ENCODE results near the gene LTC4S.

LTC4S gene

DNA sequence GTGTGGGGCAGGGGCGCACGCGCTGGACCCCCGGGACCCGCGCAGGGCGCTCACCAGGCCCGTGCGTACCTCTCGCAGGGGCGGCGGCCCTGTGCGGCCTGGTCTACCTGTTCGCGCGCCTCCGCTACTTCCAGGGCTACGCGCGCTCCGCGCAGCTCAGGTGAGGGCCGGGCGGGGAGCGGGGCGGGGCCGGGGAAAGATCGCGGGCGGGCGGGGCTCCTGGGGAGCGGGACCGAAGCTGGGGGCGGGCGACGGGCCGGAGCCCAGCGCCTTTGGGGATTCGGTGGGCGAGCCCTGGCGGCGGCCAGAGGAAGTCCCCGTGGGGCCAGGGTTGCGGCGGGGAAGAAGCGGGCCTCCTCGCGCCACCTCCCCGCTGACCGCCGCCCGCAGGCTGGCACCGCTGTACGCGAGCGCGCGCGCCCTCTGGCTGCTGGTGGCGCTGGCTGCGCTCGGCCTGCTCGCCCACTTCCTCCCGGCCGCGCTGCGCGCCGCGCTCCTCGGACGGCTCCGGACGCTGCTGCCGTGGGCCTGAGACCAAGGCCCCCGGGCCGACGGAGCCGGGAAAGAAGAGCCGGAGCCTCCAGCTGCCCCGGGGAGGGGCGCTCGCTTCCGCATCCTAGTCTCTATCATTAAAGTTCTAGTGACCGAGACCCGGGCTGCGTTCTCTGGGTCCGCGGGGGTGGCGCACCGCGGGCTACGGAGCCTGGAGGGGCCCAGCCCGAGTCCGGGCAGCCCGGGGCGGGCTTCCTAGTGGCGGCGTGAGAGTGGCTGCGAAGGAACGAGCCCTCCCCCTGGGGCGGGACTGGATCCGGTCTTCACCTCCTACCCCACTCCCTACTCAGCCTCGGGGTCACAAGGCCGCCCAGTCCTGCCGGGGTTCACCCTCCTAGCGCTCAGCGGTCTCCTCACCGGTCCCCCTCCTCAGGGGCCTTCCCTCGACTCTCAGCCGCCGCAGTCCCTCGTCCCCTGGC, 2.4 kb downstream of the LTC4S start:
- DNase-seq, result peak; percentile 71

DNA sequence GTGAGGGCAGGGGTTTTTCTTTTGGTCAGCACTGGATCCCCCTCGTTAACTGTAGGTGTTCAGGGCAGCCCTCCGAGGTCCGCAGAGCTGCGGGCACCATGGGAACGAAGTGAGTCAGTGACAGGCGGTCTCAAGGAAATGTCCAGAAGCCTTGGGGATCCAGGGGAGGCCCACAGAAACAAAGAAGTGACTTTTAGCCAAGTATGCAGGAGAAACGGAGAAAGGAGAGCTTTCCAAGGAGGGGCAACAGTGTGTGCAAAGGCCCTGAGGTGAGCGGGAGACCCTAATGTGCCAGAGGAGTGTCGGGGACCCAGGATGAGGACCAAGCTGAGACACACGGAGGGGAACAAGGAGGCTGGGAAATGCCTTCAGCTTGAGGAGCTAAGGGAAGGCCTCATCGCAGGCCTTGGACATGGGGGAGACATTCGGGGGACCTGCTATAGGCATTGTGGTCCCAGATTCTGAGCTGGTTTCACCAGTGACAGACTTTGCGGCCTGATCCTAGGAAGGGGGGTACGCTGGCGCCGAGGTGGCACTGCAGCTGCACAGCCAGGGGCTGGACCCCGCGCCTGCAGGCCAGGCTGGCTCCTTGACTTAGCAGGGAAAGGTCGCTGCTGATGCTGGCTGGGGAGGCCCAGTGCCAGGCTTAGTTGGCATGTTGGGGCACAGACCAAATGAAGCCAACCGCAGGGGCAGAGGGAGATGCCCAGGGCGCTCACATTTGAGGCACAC, 3.3 kb downstream of the LTC4S start:
- no peak for DNase-seq

DNA sequence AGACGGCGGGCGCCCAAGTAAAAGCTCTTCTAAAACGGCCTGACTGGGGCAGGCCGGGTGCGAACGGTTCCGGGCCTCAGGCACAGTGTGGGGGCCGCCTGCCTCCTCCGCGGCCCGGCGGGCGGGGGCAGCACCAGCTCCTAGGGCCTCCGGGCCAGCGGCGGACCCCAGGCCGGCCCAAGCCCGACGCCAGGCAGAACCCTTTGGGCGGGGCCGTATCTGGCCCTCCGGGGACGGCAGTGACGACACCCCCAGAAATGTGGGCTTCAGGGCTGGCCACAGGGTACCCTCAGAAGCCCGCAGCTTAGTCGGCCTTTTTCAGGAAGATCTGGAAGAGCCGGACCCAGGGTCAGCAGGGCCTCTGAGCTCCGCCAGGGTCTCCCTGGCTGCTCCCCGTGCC, 4.0 kb downstream of the LTC4S start:
- DNase-seq, result no peak

DNA sequence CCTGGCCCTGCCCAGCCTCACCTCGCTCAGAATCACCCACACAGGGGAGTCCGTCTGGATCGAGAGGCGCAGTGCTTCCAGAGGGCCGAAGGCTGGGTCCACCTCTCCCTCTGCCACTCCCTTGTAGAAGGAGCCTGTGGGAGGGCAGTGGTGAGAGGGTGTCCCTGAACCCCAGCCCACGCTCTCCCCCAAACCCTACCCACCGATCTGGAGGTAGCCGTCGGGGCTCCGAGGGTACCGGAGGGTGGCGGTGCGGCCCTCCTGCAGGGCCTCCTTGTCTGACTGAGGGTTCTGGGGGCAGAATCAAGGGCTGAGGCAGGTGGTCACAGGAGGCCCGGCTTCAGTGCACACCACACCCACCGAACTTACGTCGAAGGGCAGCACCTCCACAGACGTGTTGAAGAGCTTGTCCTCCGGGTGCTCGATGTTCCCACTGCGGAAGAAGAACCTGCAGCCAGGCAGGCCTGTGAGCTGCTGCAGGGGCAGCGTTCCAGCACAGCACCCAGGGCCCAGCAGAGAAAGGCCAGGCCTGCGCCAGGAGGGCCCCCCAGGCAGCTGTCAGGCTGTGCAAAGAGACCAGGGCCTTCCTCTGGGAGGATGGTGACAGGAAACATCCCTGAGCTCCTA, 4.5 kb downstream of the LTC4S start:
- DNase-seq, result no peak

DNA sequence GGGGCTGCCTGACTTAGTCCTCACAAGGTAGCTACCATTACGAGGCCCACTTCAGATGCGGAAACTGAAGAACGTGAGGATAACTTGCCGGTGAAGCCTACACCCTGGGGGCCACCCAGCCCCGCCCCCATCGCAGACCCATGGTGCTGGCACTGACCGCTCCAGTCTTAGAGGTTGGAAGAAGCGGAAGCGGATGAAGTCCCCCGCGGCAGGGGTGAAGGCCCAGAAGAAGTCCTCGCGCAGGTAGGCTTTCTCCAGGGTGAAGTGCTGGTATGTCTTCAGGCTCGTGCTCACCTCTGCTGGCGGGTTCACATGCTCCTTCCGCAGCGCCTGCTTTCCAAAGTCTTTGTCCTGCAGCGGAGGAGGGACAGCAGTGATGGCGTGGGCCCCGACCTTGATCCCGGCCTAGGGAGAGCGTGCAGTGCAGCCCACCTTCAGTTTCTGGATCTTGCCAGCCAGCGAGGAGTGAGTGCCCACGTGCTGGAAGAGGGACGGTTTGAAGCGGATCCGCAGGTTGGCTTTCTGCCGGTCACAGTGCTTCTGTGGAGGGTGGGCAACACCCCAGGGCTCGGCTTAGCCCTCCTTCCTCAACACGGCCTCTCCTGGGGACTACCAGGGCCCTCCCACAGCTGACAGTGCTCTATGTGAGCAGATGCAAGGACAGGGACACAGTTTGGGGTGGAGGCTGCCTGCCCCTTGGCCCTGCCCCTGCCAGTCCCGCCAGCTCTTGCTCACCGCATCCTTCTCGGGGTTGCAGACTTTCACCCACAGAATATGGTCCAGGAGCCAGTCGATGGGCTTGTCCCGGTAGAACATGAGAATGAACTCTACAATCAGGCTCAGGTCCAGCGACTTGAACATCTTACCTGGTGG, 5.2 kb downstream of the LTC4S start:
- no peak for DNase-seq

DNA sequence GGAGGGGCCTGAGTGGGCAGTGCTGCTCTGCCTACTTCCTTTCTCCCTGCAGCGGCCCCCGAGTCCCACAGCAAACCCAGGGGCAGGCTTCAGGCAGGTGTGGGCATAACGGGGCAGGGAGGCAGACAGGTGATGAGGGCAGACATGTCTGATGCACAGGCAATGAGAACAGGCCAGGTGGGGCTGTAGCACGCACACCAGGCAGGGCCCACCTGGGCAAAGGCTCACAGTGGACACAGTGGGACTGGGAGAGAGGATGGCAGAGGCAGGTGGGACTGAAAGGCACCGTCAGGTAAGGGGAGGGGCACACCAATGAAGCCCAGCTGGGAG, 5.8 kb downstream of the LTC4S start:
- DNase-seq, result no peak

DNA sequence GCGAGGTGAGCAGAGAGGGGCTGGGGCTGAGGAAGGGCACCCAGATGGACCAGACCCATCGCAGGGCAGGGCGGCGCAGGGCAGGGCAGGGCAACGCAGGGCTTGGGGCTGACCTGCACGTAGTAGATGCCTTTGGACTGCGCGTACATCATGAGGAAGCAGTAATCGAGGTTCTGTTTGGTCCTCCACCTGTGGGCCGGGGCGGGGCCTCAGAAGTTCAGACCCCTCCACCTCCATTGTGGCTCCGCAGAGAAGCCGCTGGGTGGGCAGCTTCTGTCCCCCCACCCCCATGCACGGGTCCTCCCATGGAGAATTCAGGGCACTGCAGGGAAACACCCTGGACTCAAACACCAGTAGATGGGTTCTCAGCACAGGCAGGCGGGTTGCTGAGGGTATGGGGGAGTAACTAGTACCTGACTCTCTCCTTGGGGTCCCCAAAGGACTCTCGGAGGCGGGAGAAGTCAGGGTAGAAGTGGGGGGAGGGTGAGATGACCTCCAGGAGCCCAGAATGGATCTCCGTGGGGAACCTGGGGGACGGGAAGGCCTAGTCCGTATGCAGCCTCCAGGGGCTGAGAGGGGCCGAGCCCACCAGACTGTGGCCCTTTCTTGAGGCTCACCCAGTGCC, 6.4 kb downstream of the LTC4S start:
- no peak for DNase-seq

DNA sequence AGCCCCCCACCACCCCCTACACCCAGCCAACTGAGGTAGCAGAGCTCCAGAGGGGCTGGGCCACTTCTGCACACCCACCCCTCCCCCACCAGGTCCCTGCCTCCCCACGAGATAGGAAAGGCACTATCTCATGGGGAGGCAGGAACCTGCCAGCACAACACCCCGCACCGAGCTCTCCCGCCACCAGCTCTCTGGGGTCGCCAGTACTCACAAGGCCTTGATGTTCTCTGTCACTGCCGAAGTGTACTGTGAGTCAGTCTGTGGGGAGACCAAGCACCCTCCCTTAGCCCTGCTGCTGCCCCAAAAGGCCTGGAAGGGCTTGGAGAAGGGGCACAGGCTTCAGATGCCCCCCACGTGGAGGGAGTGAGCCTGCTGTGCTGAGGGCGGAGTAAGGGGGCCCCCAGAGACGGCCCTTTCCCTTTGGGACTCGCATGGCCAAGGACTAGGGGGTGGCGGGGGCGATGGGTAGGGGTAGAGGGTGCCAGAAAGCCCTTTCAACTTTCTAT, 7.0 kb downstream of the LTC4S start:
- no peak for DNase-seq

DNA sequence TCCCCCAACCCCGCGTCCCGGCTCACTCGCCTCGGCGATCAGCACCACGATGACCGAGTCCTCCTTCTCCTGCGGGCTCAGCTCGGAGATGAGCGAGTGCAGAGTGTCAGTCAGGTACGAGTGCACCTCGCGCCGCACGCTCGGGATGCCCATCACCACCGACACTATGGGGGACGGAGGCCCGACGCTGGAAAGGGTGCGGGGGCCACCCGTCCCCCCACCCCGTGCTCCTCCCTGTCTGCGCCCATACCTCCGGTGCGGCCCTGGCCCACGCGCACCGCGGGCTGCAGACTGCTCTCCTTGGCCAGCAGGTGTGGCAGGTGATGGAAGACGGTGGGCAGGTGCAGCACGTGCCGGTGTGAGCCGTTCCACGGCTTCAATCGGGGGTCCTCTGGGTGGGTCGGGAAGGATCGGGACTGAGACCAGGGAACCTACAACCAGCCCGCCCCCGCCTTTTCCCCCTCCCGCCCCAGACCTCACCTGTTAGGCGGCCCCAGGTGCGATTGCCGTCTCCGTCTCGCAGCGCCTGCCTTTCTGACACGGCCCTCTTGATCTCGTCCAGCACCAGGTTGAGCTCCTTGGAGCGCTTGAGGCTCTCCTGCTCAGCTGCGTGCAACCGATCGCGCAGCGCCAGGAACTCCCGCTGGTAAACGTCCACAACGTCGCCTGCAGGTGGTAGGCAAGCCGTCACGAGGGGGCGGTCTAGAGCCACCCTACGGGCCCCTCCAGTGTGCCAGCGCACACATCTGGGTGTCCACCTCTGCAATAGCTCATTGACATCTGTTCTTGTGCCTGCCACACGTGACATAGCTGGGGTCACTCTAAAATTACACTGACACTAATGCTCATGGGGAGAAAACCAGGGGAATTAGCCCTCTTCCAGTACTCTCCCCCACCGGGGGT, 7.8 kb downstream of the LTC4S start:
- DNase-seq, result peak; percentile 81

DNA sequence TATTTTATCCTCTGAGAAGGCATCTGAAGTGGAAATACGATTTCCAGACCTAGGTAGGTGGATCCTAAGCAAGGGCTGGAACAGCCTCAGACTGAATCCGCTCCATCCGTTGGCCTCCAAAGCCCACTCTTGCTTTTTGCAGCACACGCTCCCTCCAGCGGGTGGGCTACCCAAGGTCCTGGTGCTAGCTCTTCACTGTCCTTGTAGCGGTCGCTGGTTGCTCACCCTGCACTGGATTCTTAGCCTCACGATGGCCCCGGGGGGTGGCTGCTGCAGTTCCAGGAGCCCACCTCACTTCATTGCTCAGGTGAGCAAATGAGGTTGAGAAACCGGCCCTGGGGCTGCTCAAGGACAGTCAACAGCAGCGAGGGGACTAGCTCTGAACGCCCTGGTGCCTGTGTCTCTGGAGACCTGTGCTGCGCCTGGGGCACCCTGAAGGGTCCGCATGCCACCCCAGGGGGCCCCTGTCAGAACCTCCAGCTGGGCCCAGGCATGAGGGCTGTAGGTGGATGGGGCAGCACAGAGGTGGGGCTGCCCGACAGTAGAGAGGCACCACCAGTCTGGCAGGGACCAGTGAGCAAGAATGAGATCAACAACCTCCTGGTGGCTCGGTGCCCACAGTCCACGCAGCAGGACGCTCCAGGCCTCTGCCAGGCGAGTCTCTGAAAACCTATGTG, 8.6 kb downstream of the LTC4S start:
- DNase-seq, result no peak

DNA sequence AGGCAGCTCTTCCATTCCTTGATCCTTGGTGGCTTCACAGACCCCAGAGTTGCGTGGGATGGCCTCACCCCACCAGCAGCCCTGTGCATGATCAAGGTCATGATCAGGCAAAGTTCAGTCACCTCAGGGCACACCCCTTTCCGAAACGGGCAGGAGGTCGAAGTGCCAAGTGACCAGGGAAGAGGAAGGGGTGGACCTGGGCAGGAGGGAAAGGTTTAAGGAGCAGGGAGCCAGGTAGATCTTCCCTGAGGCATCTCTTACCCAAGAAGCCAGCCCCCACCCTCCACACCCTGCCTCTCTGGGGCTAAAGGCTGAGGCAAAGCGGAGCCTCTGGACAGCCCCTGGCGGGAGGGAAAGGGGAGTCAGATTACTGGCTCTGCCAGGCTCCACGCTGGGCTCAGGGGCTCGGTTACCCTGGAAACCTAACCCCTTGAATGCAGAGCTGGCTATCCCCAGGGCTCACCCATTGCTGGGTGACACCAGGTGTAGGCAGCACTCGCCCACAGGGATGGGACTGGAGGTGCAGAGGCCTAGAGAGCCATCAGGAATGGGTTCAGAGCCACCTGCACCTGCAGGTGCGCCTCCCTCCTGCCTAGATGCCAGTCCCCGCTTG, 9.3 kb downstream of the LTC4S start:
- DNase-seq, result no peak

DNA sequence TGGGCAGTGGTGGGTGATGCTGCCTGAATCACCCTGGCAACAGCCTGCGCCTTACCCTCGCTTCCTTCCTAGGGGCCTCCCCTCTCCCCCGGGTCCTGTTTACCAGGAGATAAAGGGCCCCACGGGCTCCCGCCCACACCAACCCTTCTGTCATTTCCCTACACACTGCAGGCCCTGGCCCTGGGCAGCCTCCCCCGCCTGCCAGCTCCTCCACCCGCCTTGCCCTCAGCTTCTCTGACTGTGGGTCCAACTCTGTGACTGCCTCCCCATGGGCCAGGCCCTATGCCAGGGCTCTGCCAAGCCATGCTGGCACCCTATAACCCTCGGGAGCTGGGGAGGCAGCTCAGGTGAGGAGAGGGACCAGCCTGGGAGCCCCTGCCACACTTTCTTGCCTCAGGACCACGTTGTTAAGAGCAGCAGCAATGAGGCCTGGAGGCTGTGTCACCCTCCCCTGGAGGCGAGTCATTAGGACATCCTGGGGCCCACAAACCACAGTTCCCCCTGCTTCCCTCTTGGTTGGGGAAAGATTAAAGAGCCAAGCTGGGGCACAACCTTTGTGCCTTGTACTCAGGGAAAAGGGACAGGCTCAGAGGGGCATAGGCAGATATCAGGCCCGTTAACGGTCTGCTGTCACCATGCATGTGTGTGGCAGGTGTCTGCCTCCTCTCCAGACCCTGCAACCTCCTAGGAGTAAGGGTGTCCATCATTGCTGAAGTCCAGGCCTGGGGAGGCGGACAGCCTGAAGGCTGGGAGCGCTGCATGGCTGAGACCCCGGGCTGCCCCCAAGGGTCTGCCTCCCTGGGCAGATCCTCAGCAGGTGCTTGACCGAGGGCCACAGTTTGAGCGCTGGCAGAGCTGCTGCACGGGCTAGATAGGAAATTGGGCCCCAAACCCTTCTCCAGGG, 10.1 kb downstream of the LTC4S start:
- no peak for DNase-seq

DNA sequence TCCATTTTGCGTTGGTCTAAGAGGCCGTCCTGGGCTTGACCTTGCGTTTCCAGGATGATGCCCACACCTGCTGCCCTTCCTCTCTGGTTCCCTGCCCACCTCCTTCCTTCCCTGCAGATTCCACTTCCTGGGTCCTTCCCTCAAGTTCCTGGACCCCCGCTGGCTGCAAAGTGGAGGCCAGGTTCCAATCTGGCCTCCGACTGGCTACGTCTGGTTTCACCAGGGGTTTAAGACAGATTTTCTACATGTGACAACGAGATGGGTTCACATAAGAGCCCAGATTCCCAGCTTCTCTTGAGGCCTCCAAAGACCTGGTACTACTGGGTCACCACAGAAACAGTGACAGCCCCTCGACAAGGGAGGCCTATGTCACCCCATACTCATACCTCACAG, 10.8 kb downstream of the LTC4S start:
- no peak for DNase-seq

DNA sequence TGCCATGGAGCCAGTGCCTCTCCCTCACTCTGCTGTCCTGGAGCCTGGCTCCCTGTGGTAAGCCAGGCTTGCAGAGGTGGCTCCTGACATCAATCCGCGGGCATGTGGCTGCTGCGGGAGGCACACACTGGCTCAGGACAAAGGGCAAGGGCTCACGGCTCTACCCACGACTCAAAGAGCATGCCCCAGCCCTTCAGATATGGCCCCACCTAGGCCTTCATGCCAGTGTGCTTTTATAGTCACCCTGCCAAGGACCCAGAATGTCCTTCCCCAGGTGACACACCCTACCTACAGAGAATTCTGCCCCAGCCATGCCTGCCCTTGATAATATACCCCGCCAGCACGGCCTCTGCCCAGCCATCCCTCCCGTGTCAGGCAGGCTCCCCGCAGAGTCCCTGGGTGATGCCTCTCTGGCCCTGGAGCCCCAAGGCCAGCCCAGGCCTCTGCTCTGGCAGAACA, 11.3 kb downstream of the LTC4S start:
- no peak for DNase-seq

DNA sequence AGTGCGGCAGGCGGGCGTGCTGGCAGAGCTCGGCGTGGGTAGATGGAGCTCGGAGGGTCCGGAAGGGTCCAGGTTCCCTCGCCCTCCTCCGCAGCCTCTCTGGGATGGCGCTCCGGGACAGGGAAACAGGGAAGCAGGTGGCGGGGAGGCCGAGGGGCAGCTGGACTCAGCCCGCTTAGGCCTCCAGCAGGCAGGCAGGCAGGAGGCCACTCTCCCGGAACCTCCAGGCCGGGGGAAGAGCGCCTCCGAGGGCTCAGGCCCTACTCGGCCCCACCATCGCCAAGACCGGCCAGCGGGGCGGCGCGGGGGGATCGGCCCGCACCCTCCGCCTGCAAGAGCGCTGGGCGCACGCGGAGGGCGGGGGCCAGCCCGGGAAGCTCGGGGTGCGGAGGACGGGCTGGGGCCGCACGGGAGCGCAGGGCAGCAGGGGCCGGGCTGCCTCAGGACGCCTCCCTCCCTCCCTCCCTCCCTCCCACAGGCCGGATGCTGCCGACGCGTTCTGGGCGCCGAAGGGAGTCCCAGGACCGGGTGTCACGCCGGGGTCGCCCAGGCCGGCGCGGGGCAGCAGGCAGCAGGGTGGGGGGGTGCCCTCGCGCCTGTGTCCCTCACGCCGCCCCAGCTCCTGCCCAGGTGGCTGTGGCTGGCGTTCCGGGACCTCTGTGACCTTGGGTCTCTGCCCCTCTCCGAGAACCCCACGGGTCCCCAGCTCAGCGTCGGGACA, 11.9 kb downstream of the LTC4S start:
- peak; percentile 53 for DNase-seq

DNA sequence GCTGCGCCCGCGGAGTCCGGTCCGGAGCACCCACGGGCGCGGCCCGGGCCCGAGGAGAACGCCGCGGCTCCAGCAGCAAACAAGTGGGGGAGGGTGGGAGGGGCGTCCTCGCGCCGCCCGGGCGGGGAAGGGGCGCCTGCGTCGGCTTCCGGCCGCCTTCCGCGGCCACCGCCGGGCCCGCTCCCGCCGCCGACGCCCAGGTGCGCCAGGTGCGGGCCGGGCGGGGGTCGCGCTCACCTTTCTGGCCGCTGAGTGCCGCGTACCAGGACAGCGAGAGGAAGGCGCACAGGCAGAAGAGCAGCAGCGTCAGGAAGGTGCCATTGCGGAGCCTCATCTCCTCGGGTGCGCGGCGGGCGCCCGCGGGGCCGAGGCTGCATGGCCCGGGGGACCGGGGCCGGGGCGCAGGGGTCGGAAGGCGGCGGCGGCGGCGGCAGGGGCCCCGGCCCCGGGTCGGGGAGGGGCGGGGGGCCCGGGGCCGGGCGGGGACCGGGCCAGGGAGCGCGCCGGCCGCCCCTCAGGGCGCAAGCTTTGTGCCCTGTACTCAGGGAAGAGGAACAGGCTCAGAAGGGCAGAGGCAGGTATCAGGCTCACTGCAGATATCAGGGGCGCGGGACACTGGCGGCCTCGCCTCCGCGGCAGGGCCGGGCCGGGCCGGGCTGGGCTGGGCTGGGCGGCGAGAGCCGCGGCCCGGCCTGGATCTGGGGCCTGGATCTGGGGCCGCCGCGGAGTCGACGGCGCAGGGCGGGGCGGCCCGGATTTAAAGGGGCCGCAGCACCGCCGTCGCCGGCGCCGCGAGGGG, 12.7 kb downstream of the LTC4S start, which contains the start of gene MGAT4B:
Gene MGAT4B, minus strand, starts transcription at position 617 of the 799 bp plus-strand sequence. Its CDS starts 283 bp downstream, at position 334.
- peak; percentile 69 for DNase-seq

All from CD4-positive, alpha-beta T cell treated with Interferon gamma for 1 hour (primary cell).